H1 (cell line): ENCODE results near the gene TACR2. TPM values are rescaled to one million over a fixed set of nuclear protein-coding genes. Genes with fewer than 3 reads are reported as not detected.

ENCODE experiments used
- CEBPB ChIP-seq: IDR thresholded peaks from 2 replicates; pipeline ENCODE4 v1.6.1; 2012; ENCODE audit warnings: low read depth, low read length
- CHD7 ChIP-seq: fragments of 300-600 bp; sonication (generic); IDR thresholded peaks from 2 replicates; pipeline ENCODE4 v1.7.1; 2012; ENCODE audit warnings: low read length, moderate library complexity, mild to moderate bottlenecking, inconsistent platforms; ENCODE audit not compliant: insufficient replicate concordance
- POLR2AphosphoS5 ChIP-seq: IDR thresholded peaks from 2 replicates; pipeline ENCODE4 v1.6.1; 2011; ENCODE audit warnings: low read depth, low read length
- POU5F1 ChIP-seq: IDR thresholded peaks from 2 replicates; pipeline ENCODE4 v1.6.1; 2011; ENCODE audit warnings: low read depth, mild to moderate bottlenecking, low read length, moderate library complexity
- RBBP5 ChIP-seq: IDR thresholded peaks from 2 replicates; pipeline ENCODE4 v1.7.1; 2012; ENCODE audit warnings: low read depth, mild to moderate bottlenecking, inconsistent platforms, low read length, moderate library complexity, borderline replicate concordance
- RFX5 ChIP-seq: IDR thresholded peaks from 2 replicates; pipeline ENCODE4 v1.6.1; 2011; ENCODE audit warnings: low read depth, low read length, improper control_type of control experiment, borderline replicate concordance
- RXRA ChIP-seq: IDR thresholded peaks from 2 replicates; pipeline ENCODE4 v1.6.1; 2011; ENCODE audit warnings: low read depth, mild to moderate bottlenecking, low read length, moderate library complexity; ENCODE audit not compliant: insufficient read depth
- TAF1 ChIP-seq: IDR thresholded peaks from 2 replicates; pipeline ENCODE4 v1.6.1; 2011; ENCODE audit warnings: mild to moderate bottlenecking, low read depth, low read length
- polyA plus RNA-seq, 7 experiments: library from polyadenylated mRNA; depleted of rRNA in 3 of 7; stranded (reverse) in 5 of 7; unstranded in 2 of 7; fragments of >200 nt in 5 of 7; fragments of 200-250 nt in 2 of 7; gene quantifications; 1 replicate in 5 of 7; 2 replicates in 1 of 7; 4 replicates in 1 of 7; pipeline versions ENCODE4 v1.2.1 to v1.2.3, GENCODE V29; 2011 to 2013; ENCODE audit warnings: missing spikeins in 2 of 7, mixed read lengths in 2 of 7
- total RNA-seq: library from RNA; stranded (reverse); fragmentation: NEBNext Ultra II Directional; extraction: Animal tissue kit (Norgen Biotek cat#: 25700); gene quantifications from 2 replicates; pipeline ENCODE4 v1.2.1, GENCODE V29; 2021

Gene TACR2
- total and polyA plus RNA-seq, 2 of the 8 experiments (the other 6 are each of a cell fraction or from before 2014, with no cell fraction given): 0.06 TPM; not detected in 1

- TF ChIP-seq CHD7 (no peak), RFX5 (no peak), RXRA (no peak), POLR2AphosphoS5 (no peak), RBBP5 (no peak), TAF1 (no peak), CEBPB (no peak), POU5F1 (no peak)
- TF ChIP-seq, all 59 proteins: peak for 0
These were observed 55.5 kb downstream of the TACR2 start (continued) for GRCh38 chr10:69361303-69361614.
